Measurements from ENCODE around the gene HBS1L.

DNA sequence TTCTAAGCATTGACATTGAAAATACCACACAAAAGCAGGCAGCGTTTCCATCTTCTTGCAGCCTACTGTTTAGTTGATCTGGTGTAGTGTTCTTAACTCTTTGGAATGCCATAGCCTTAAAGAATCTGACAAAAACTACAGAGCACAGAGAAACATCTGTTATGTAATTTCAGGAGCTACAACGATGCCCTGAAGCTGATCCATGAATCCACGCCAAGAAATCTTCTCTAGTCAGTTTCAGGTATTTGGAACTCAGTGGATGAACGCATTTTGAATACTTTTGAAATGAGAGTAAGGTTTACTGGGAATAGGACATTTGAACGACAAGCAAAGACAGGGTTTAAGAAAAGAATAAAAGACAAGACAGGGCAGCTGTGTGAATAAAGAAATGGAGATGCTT lies 122.5 kb downstream of the HBS1L start:
- TF ChIP-seq, protein P1, sequence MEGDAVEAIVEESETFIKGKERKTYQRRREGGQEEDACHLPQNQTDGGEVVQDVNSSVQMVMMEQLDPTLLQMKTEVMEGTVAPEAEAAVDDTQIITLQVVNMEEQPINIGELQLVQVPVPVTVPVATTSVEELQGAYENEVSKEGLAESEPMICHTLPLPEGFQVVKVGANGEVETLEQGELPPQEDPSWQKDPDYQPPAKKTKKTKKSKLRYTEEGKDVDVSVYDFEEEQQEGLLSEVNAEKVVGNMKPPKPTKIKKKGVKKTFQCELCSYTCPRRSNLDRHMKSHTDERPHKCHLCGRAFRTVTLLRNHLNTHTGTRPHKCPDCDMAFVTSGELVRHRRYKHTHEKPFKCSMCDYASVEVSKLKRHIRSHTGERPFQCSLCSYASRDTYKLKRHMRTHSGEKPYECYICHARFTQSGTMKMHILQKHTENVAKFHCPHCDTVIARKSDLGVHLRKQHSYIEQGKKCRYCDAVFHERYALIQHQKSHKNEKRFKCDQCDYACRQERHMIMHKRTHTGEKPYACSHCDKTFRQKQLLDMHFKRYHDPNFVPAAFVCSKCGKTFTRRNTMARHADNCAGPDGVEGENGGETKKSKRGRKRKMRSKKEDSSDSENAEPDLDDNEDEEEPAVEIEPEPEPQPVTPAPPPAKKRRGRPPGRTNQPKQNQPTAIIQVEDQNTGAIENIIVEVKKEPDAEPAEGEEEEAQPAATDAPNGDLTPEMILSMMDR (IDR thresholded peaks at IDR 0.05; ENCODE audit: low read depth, low read length, poor library complexity, severe bottlenecking), result no peak
- TF ChIP-seq EZH2phosphoT487 (IDR thresholded peaks at IDR 0.05; ENCODE audit: borderline replicate concordance, low read length), result no peak
